Measurements from ENCODE around the gene TSEN54. TPM values are rescaled to one million over a fixed set of nuclear protein-coding genes. Genes with fewer than 3 reads are reported as not detected.

TSEN54 gene
- total and polyA plus RNA-seq, 4 donors = 9.1 to 15.1 (median 12.3) TPM

DNA sequence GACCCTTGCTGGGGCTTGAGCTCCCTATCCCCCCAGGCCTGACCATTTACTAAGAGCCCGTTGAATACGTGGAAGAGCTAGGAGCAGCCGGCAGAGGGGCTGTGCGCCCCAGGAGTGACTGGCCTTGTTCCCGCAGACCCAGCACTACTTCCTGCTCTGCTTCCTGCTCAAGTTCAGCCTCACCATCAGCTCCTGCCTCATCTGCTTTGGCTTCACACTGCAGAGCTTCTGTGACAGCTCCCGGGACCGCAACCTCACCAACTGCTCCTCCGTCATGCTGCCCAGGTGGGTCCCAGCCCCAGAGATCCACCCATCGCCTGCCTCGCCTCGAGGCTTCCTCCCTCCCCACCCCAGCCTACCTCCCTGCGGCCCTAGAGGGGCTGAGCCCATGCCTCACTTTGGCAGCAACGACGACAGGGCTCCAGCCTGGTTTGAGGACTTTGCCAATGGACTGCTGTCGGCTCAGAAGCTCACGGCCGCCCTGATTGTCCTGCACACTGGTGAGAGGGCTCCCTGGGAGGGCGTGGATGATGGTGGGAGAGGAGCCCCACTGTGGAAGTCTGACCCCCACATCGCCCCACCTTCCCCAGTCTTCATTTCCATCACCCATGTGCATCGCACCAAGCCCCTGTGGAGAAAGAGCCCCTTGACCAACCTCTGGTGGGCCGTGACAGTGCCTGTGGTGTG lies 18.1 kb upstream of the TSEN54 start:
- peaks cover 0 to 6% (median 2%) of the 10 kb centered on the region in 4 donors for H3K4me1 ChIP-seq (ENCODE audit: control insufficient read depth in 4 of 4, insufficient read depth in 4 of 4, low read length in 3 of 4)
- H3K27me3 ChIP-seq (ENCODE audit: control insufficient read depth in 4 of 4, insufficient read depth in 4 of 4, low read length in 3 of 4) = no peaks in the 10 kb centered on the region
- no peaks in the 10 kb centered on the region for H3K9me3 ChIP-seq (ENCODE audit: control insufficient read depth in 4 of 4, low read length in 3 of 4)
- WGBS = 77% methylated on average over 21 of the region's 21 CpGs
- no peak for TF ChIP-seq ZBTB33 (IDR thresholded peaks at IDR 0.05)
- no peak for TF ChIP-seq FOXA1 (IDR thresholded peaks at IDR 0.05)
- TF ChIP-seq JUND (IDR thresholded peaks at IDR 0.05) = no peak
- TF ChIP-seq TAF1 (conservative IDR thresholded peaks at IDR 0.05) = no peak
- no peak for TF ChIP-seq HNF4A (conservative IDR thresholded peaks at IDR 0.05)
- no peak for TF ChIP-seq HNF4G (IDR thresholded peaks at IDR 0.05)
- TF ChIP-seq ATF3 (IDR thresholded peaks at IDR 0.05) = no peak
- no peak for TF ChIP-seq RXRA (IDR thresholded peaks at IDR 0.05)
- TF ChIP-seq YY1 (IDR thresholded peaks at IDR 0.05) = no peak
- H3K4me3 ChIP-seq (ENCODE audit: low read depth in 1 of 3, low read length in 3 of 3) = no peak overlapping the region
- H3K36me3 ChIP-seq (ENCODE audit: control insufficient read depth in 4 of 4, insufficient read depth in 3 of 4, low read depth in 1 of 4, low read length in 3 of 4) = peaks cover 7 to 62% (median 28%) of the 10 kb centered on the region in 4 donors
- H3K27ac ChIP-seq (ENCODE audit: low read depth in 1 of 2, low read length in 2 of 2) = no peak overlapping the region
- H3K9ac ChIP-seq (ENCODE audit: low read depth in 1 of 2, low read length in 2 of 2) = no peak overlapping the region
- DNase-seq (ENCODE audit: low spot score) = no peak

GRCh38 chr17:75498726-75499213 lies 17.6 kb upstream of the TSEN54 start:
- WGBS = 68% methylated on average over 16 of the region's 16 CpGs
- TF ChIP-seq REST (IDR thresholded peaks at IDR 0.05) (no peak), ATF3 (IDR thresholded peaks at IDR 0.05) (no peak), HNF4G (IDR thresholded peaks at IDR 0.05) (no peak), HNF4A (conservative IDR thresholded peaks at IDR 0.05) (no peak), GABPA (IDR thresholded peaks at IDR 0.05 in 1 of 2, conservative IDR thresholded peaks at IDR 0.05 in 1 of 2) (no peak), RAD21 (IDR thresholded peaks at IDR 0.05) (no peak), FOXA2 (IDR thresholded peaks at IDR 0.05) (no peak), SP1 (IDR thresholded peaks at IDR 0.05) (no peak), RXRA (IDR thresholded peaks at IDR 0.05) (no peak), CTCF (IDR thresholded peaks at IDR 0.05; ENCODE audit: low read depth, low read length, missing input control) (no peak), MAX (IDR thresholded peaks at IDR 0.05) (no peak), FOXA1 (IDR thresholded peaks at IDR 0.05) (no peak), ZBTB33 (IDR thresholded peaks at IDR 0.05) (no peak), EGR1 (IDR thresholded peaks at IDR 0.05; ENCODE audit: low read depth in 2 of 2) (no peak), TAF1 (conservative IDR thresholded peaks at IDR 0.05) (no peak), NR2F2 (IDR thresholded peaks at IDR 0.05) (no peak), YY1 (IDR thresholded peaks at IDR 0.05) (no peak), JUND (IDR thresholded peaks at IDR 0.05) (no peak)
- Histone ChIP-seq H3K9me3 (ENCODE audit: control insufficient read depth in 4 of 4, low read length in 3 of 4) (no peaks in the 10 kb centered on the region), H3K9ac (ENCODE audit: low read depth in 1 of 2, low read length in 2 of 2) (no peak overlapping the region), H3K4me1 (ENCODE audit: control insufficient read depth in 4 of 4, insufficient read depth in 4 of 4, low read length in 3 of 4) (peaks cover under 1 to 11% (median 5%) of the 10 kb centered on the region in 4 donors), H3K27ac (ENCODE audit: low read depth in 1 of 2, low read length in 2 of 2) (no peak overlapping the region), H3K36me3 (ENCODE audit: control insufficient read depth in 4 of 4, insufficient read depth in 3 of 4, low read depth in 1 of 4, low read length in 3 of 4) (peaks cover 7 to 57% (median 25%) of the 10 kb centered on the region in 4 donors), H3K4me3 (ENCODE audit: low read depth in 1 of 3, low read length in 3 of 3) (no peak overlapping the region), H3K27me3 (ENCODE audit: control insufficient read depth in 4 of 4, insufficient read depth in 4 of 4, low read length in 3 of 4) (no peaks in the 10 kb centered on the region)
- DNase-seq (ENCODE audit: low spot score) = no peak
